SU-DHL-6 (cell line): ENCODE measurements around the gene MYL12B.

Source experiments
- H2AFZ ChIP-seq: fragments of 200-600 bp; sonication (generic); 2 replicates; pipeline ENCODE4 v1.6.1; 2014; ENCODE audit warnings: low read depth, mild to moderate bottlenecking, moderate library complexity, mixed read lengths, antibody characterized with exemption, low read length; ENCODE audit not compliant: severe bottlenecking
- H3F3A ChIP-seq: fragments of 200-600 bp; shearing (Covaris generic); 2 replicates; pipeline ENCODE4 v1.6.0; 2016; ENCODE audit warnings: antibody characterized with exemption, mild to moderate bottlenecking; ENCODE audit not compliant: insufficient read depth
- H3K27ac ChIP-seq: fragments of 200-600 bp; sonication (generic); 2 replicates; pipeline ENCODE4 v1.5.1; 2016; ENCODE audit warnings: low read depth, mild to moderate bottlenecking, low read length, moderate library complexity, mixed read lengths
- H3K27me3 ChIP-seq: fragments of 200-600 bp; sonication (generic), shearing (Covaris generic); 2 replicates; pipeline ENCODE4 v1.6.0; 2014; ENCODE audit warnings: mild to moderate bottlenecking, low read length
- H3K36me3 ChIP-seq: fragments of 200-600 bp; sonication (generic); 2 replicates; pipeline ENCODE4 v1.6.1; 2014; ENCODE audit warnings: mild to moderate bottlenecking, low read length, mixed read lengths
- H3K4me2 ChIP-seq: fragments of 300-600, 200-600 bp; shearing (Covaris generic), sonication (generic); 2 replicates; pipeline ENCODE4 v1.6.0; 2014; ENCODE audit warnings: low read length, low read depth, mild to moderate bottlenecking; ENCODE audit not compliant: poor library complexity, severe bottlenecking
- H3K4me3 ChIP-seq: fragments of 200-600 bp; sonication (generic); 2 replicates; pipeline ENCODE4 v1.5.1; 2014; ENCODE audit warnings: antibody characterized with exemption, low read length, mild to moderate bottlenecking, mixed read lengths; ENCODE audit not compliant: insufficient read depth, poor library complexity, severe bottlenecking
- H3K79me2 ChIP-seq: fragments of 200-600 bp; sonication (generic); 2 replicates; pipeline ENCODE4 v1.6.1; 2014; ENCODE audit warnings: mild to moderate bottlenecking, low read length, moderate library complexity; ENCODE audit not compliant: insufficient read depth
- H3K9ac ChIP-seq: fragments of 200-600 bp; sonication (generic); 2 replicates; pipeline ENCODE4 v1.7.0; 2014; ENCODE audit warnings: mild to moderate bottlenecking, low read length
- H3K9me2 ChIP-seq: fragments of 200-600 bp; sonication (generic); replicated peaks from 2 replicates; pipeline ENCODE4 v1.6.1; 2014; ENCODE audit warnings: low read length; ENCODE audit not compliant: insufficient read depth
- H3K9me3 ChIP-seq: fragments of 200-600 bp; sonication (generic); 2 replicates; pipeline ENCODE4 v1.6.1; 2014; ENCODE audit warnings: low read length, mixed read lengths; ENCODE audit not compliant: insufficient read depth
- H4K20me1 ChIP-seq: fragments of 200-600 bp; sonication (generic); 2 replicates; pipeline ENCODE4 v1.6.1; 2014; ENCODE audit warnings: low read depth, mild to moderate bottlenecking, antibody characterized with exemption, low read length, moderate library complexity, mixed read lengths
- CTCF ChIP-seq: fragments of 200-600 bp; sonication (generic); IDR thresholded peaks from one replicate; pipeline ENCODE4 v1.5.1; 2017; ENCODE audit warnings: antibody characterized with exemption, mild to moderate bottlenecking, low read length, moderate library complexity; ENCODE audit not compliant: insufficient read depth, poor library complexity, severe bottlenecking
- EZH2phosphoT487 ChIP-seq: fragments of 200-600 bp; sonication (generic), shearing (Covaris generic); conservative IDR thresholded peaks from 2 replicates; pipeline ENCODE4 v1.6.1; 2018; ENCODE audit warnings: mild to moderate bottlenecking, antibody characterized with exemption, low read length, moderate library complexity, mixed read lengths

Gene MYL12B

GRCh38 chr18:3250237-3251107 is 11.5 kb upstream of the MYL12B start:
- Histone ChIP-seq H3K9me3 (no peaks in the 10 kb centered on the region), H3K27me3 (no peaks in the 10 kb centered on the region), H3F3A (peaks cover 16% of the 10 kb centered on the region), H3K27ac (no peak overlapping the region), H3K79me2 (peaks cover 53% of the 10 kb centered on the region), H3K9ac (no peak overlapping the region), H3K4me3 (no peak overlapping the region), H3K36me3 (peaks cover 19% of the 10 kb centered on the region; the same call in 1 of the 2 replicates), H3K4me2 (peak overlapping the region; percentile 23), H4K20me1 (peaks cover 27% of the 10 kb centered on the region), H2AFZ (no peak overlapping the region), H3K9me2 (no peaks in the 10 kb centered on the region)
- TF ChIP-seq CTCF (no peak), EZH2phosphoT487 (no peak)

- H3K9ac ChIP-seq: no peak overlapping the region
- no peak overlapping the region for H2AFZ ChIP-seq
- H3K4me3 ChIP-seq: no peak overlapping the region
- no peaks in the 10 kb centered on the region for H3K9me3 ChIP-seq
- peaks cover 27% of the 10 kb centered on the region for H4K20me1 ChIP-seq
- H3K27ac ChIP-seq: no peak overlapping the region
- H3K4me2 ChIP-seq: no peak overlapping the region
- H3K27me3 ChIP-seq: no peaks in the 10 kb centered on the region
- no peaks in the 10 kb centered on the region for H3K9me2 ChIP-seq
- peaks cover 53% of the 10 kb centered on the region for H3K79me2 ChIP-seq
- TF ChIP-seq CTCF (no peak), EZH2phosphoT487 (no peak)
- peaks cover 15% of the 10 kb centered on the region for H3F3A ChIP-seq
- H3K36me3 ChIP-seq: peaks cover 28% of the 10 kb centered on the region
Measured at GRCh38 chr18:3251249-3251962, 10.5 kb upstream of the MYL12B start.

- H3K27ac ChIP-seq: no peak overlapping the region
- no peak for TF ChIP-seq CTCF
- no peak for TF ChIP-seq EZH2phosphoT487
- H3K9ac ChIP-seq: no peak overlapping the region
Measured at GRCh38 chr18:3251963-3252277, 10.0 kb upstream of the MYL12B start.

More at GRCh38 chr18:3251963-3252277, 10.0 kb upstream of the MYL12B start:
- H3F3A ChIP-seq: peaks cover 10% of the 10 kb centered on the region; the same call in 1 of the 2 replicates
- peaks cover 33% of the 10 kb centered on the region for H3K36me3 ChIP-seq
- no peaks in the 10 kb centered on the region for H3K9me3 ChIP-seq
- peaks cover 27% of the 10 kb centered on the region for H4K20me1 ChIP-seq
- H2AFZ ChIP-seq: no peak overlapping the region
- H3K27me3 ChIP-seq: no peaks in the 10 kb centered on the region
- H3K9me2 ChIP-seq: no peaks in the 10 kb centered on the region
- peaks cover 53% of the 10 kb centered on the region for H3K79me2 ChIP-seq
- H3K4me2 ChIP-seq: no peak overlapping the region
- H3K4me3 ChIP-seq: no peak overlapping the region
